ENCODE measurements around the gene AICDA.

- TF ChIP-seq, protein P1, sequence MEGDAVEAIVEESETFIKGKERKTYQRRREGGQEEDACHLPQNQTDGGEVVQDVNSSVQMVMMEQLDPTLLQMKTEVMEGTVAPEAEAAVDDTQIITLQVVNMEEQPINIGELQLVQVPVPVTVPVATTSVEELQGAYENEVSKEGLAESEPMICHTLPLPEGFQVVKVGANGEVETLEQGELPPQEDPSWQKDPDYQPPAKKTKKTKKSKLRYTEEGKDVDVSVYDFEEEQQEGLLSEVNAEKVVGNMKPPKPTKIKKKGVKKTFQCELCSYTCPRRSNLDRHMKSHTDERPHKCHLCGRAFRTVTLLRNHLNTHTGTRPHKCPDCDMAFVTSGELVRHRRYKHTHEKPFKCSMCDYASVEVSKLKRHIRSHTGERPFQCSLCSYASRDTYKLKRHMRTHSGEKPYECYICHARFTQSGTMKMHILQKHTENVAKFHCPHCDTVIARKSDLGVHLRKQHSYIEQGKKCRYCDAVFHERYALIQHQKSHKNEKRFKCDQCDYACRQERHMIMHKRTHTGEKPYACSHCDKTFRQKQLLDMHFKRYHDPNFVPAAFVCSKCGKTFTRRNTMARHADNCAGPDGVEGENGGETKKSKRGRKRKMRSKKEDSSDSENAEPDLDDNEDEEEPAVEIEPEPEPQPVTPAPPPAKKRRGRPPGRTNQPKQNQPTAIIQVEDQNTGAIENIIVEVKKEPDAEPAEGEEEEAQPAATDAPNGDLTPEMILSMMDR (IDR thresholded peaks at IDR 0.05) = no peak
- TF ChIP-seq POLR2A (IDR thresholded peaks at IDR 0.05) = no peak
Observed at GRCh38 chr12:8638951-8639350, 26.3 kb upstream of the AICDA start.
